Hematopoietic multipotent progenitor cell treated with erythropoietin and hydrocortisone succinate and interleukin-3 and kit ligand, for 8 days (in vitro differentiated cells): ENCODE data around the gene LTBP1.

ENCODE experiments used
- DNase-seq: peaks from one replicate; pipeline ENCODE4 v3.0.0-alpha.2; 2015

Gene LTBP1

GRCh38 chr2:33275689-33276444 lies 329.1 kb downstream of the LTBP1 start:
- DNase-seq, result no peak

GRCh38 chr2:33277002-33277426 lies 330.3 kb downstream of the LTBP1 start:
- no peak for DNase-seq

GRCh38 chr2:33278245-33278943 lies 331.6 kb downstream of the LTBP1 start:
- DNase-seq, result no peak

GRCh38 chr2:33284287-33284686 lies 337.5 kb downstream of the LTBP1 start:
- DNase-seq, result no peak

- DNase-seq, result no peak
These were observed 340.8 kb downstream of the LTBP1 start for GRCh38 chr2:33287507-33288005.

- no peak for DNase-seq
These were observed 341.3 kb downstream of the LTBP1 start for GRCh38 chr2:33288011-33288410.

GRCh38 chr2:33289961-33290360 lies 343.2 kb downstream of the LTBP1 start:
- no peak for DNase-seq

GRCh38 chr2:33291278-33292013 lies 344.7 kb downstream of the LTBP1 start:
- DNase-seq, result no peak

GRCh38 chr2:33292063-33292462 lies 345.3 kb downstream of the LTBP1 start:
- DNase-seq, result no peak

GRCh38 chr2:33292981-33293595 lies 346.3 kb downstream of the LTBP1 start:
- no peak for DNase-seq

- no peak for DNase-seq
These were observed 351.5 kb downstream of the LTBP1 start for GRCh38 chr2:33298233-33298632.

GRCh38 chr2:33301355-33301754 lies 354.6 kb downstream of the LTBP1 start:
- DNase-seq, result no peak

- DNase-seq, result no peak
These were observed 355.6 kb downstream of the LTBP1 start for GRCh38 chr2:33302348-33302747.

- no peak for DNase-seq
These were observed 357.5 kb downstream of the LTBP1 start for GRCh38 chr2:33304032-33304864.

- no peak for DNase-seq
These were observed 361.0 kb downstream of the LTBP1 start for GRCh38 chr2:33307659-33308270.

- no peak for DNase-seq
These were observed 365.6 kb downstream of the LTBP1 start for GRCh38 chr2:33312355-33312754.

GRCh38 chr2:33313039-33313438 lies 366.3 kb downstream of the LTBP1 start:
- no peak for DNase-seq

- DNase-seq, result no peak
These were observed 367.8 kb downstream of the LTBP1 start for GRCh38 chr2:33314541-33314940.

- no peak for DNase-seq
These were observed 369.6 kb downstream of the LTBP1 start for GRCh38 chr2:33316328-33316727.

GRCh38 chr2:33317369-33318007 lies 370.7 kb downstream of the LTBP1 start:
- no peak for DNase-seq

- no peak for DNase-seq
These were observed 371.7 kb downstream of the LTBP1 start for GRCh38 chr2:33318456-33318855.
